GM19468 (cell line): ENCODE measurements around the gene NOD2.

Source experiments
- ATAC-seq: cut with Tn5 transposase; IDR thresholded peaks from one replicate; pipeline ENCODE4 v1.9.1; 2021; ENCODE audit warnings: mild to moderate bottlenecking, moderate library complexity, moderate number of reproducible peaks; ENCODE audit not compliant: unreplicated experiment; ENCODE audit errors: extremely low read depth

Gene NOD2

DNA sequence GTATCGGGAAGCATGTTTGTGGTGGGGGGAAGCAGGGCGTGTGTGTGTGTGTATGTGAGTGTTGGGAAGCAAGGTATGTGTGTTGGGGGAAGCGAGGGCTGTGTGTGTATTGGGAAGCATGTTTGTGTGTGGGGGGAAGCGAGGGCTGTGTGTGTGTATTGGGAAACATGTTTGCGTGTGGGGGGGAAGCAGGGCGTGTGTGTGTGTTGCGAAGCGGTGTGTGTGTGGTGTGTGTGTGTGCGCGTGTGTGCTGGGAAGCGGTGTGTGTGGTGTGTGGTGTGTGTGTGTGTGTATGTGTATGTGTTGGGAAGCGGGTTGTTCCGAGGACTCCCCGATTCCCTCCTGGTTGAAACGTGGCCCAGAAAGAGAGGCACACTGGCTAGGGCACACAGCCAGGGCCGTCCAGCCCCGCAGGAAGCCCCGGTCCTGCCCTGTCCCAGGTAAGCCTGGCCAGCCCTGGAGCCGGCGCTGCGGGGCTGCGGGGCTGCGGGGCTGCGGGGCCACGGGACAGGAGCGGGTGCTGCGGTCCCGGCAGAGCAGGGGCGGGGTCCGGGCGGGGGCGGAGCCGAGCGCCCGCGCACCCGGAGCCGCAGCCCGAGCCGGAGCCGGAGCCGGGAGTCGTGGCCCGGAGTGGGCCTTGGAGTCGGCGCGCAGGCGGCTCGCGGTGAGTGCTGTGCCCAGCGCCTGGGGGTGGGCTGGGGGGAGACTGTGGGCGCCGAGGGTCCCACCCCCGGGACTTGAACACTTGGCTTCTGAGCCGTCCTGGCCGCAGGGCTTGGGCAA lies at the start of gene NOD2:
TSS of gene NOD2 (plus strand) at position 608 of the 783 bp plus-strand sequence. CDS start 5,890 bp downstream, outside the sequence.
- ATAC-seq: no peak

DNA sequence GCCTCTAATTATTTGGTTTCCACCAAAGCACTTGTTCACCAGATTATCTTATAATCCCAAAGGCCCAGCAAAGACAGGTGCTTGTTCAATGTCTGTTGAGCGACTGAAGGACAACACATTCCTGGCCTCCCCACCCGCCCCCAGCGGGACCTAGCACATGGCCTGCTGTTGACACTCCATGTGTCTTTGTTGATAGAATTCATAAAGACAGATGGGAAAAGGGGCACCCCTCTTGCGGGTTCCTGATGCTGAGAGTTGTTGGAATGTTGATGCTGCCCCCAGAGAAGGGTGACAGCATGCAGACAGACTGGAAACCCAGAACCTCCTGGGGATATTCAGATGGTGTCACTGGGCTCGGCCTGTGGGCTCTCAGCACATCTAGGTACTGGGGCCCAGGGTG lies 49.2 kb upstream of the NOD2 start:
- ATAC-seq: no peak

DNA sequence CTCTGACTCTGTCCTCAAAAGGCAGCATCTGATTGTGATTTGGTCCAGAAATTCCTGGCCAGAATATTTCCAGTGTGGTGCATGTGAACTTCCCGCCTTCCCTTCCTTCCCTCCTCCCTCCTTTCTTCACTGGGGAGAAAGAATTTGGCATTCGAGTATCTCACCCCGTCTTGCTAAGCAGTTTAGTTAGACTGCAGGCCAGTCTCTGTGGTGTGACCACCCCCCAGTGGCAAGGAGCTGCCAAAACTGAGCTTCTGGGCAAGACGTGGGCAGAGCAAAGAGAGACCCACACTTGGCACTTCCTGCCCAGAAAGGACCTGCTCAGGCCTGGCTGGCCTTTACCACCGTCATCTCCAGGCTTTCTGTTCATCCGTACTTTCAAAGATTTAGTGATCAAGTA lies 48.7 kb upstream of the NOD2 start:
- ATAC-seq: no peak

DNA sequence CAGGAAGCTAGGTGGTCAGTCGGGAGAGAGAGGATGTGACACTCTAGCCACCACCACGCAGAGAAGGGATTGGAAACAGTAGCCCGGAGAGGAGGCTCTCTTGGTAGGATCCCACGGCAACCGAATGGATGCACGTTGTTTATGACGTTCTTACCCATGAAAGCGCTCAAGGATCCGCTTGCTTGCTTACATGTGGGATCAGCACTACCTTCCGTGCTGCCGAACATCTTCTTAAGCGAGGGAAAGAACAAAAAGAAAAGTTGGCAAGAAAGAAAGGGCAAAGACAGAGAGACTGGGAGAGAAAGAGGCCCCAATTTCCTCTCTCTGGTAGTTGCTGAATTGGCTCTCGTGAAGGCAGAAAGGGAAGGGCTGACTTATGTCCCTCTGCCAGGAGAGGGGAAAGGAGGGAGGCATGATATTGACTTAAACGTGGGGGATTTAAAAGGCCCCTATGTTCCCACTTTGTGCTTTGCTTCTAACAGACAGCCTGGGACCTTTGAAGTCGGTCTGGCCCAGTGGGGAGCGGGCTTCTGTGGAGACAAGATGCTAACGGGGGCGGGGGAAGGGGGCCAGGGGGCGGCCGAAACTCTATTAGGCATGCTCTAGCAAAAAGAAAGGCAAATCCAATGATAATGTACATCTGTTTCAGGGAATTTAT lies 47.7 kb upstream of the NOD2 start:
- no peak for ATAC-seq

DNA sequence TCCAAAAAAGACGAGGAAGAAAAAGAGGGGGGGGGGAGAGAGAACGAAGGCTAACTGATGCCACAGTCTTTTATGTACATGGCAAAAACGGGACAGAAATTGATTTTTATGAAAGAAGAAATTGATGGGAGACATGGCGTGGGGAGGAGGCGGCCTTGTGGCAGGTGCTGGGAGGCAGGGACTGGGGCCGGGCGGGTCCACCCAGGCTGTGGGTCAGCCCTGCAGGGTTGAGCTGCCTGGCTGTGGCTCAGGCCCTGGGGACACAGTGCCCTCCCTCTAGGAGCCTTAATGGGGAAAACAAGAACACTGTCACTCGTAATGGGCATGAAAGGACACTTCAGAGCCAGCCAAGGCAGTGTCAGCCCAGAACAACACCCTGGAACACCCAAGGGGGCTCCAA lies 47.1 kb upstream of the NOD2 start:
- no peak for ATAC-seq

DNA sequence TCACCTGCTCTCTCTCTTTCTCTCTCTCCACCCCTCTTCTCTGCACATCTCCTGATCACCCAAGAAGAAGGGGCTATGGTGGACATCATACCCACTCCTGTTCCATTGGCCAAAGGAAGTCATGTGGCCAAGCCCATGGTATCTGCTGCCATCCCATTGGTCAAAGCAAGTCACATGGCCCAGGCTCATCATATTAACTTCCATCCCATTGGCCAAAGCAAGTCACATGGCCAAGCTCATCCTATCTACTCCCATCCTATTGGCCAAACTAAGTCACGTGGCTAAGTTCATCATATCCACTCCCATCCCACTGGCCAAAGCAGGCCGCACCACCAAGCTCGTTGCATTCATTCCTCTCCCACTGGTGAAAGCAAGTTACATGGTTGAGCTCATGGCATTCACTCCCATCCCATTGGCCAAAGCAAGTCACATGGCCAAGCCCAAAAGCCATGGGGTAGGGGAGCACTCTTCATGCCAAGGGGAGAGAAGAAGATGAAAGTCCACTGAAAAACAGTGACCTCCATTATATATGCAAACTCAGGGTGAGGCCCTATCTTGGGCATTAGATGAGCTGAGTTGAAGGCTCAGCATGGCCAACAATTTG lies 41.5 kb upstream of the NOD2 start:
- ATAC-seq: no peak

DNA sequence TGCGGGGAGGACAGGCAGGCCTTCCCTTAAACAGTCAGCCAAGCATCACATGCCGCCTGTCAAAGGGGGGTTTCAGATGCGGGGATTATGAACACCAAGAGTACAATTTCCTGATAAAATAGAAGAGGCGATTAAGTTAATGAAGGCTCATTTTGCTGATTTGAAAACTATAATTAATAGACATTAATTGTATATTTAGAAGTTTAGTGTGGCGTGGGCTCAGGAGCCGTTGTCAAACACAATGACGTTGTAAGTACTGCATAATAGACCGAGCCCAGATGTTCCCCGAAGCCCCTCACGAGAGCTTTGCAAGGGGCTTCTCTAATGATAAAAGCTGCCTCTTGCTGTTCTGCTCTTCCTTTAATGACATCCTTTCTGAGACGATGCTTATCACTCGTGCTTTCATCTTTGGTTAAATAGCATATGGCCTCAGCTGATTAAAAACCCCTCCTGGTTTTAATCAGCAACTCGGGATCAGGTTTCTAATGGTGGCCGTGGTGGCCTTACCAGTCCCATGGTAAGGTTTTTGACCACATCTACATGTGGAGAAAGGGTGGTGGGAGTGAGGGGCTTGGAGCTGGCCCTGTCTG lies 40.5 kb upstream of the NOD2 start:
- ATAC-seq: no peak

DNA sequence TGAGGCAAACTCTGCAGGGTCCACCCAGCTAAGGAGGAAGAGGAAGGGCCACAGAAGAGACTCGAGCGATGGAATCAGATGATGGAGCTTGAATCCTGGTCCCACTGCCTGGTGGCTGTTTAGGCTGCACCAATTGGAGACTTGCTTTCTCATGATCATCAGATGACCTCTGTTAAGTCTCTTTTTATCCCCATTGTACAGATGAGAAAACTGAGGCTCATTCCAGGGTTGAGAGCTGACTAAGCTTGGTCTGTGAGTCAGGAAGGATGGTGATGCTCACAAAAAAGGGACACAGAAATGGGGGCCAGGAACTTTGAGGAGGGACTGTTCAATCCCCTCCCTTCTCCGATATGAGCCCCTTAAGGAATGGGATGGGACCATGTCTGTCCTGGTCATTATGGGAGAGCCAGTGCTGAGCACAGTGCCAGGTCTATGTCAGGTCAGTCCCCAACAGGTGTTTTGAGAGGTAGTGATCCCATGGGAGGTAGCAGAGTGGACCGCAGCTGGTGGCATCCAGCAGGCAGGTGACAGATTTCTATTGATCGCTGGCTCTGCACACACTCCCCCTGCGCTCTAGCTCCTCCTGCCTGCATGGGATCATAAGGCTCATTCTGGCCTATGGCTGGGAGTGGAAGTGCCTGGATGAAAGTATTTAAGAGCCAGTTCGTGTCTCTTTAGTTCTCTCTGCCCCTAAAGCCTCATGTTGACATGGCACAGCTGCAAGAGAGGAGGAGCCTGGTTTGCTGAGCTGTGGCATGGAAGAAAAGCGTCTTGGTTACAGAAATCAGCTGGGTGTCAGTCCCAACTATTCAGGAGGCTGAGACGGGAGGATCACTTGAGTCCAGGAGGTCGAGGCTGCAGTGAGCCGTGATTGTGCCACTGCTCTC lies 39.5 kb upstream of the NOD2 start:
- no peak for ATAC-seq

DNA sequence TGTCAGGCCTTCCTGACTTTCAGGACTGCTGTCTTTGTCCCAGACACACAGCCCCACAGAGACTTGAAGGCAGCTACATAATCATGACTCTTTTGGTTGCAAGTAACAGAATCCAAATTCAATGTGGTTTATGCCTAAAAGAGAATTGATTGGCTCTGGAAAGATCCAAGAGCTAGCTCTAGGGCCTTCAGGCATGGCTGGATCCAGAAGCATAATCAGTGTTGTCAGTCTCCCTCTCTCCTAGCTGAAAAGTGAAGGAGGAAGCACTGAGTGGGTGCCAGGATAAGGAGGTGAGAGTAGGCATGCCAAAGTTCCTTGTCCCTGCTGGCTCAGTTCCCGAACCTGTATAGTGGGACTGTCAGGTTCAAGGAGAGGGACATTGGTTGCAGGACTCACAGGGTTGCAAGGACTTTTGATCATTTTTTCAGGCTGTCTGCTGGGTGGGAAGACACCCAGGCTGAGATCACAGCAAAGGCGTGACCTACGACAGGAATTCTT lies 37.8 kb upstream of the NOD2 start:
- no peak for ATAC-seq

DNA sequence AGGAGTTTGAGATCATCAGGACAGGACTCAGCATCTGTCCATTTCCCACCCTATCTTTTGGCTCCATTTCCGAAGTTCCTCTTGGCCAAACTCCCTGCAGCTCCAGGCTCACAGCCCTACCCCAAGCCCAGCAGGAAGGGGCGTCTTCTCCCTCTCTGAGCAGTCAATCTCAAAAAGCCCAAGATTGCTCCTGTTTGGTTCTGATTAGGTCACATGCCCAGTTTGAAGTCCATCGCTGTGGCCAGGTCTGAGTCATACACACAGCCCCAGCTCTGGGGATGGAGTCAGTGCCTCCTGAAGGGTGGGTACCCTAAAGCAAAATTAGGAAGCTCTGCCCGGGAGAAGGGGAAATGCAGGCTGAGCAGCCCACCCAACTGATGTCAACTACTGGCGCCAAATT lies 36.2 kb upstream of the NOD2 start:
- no peak for ATAC-seq

DNA sequence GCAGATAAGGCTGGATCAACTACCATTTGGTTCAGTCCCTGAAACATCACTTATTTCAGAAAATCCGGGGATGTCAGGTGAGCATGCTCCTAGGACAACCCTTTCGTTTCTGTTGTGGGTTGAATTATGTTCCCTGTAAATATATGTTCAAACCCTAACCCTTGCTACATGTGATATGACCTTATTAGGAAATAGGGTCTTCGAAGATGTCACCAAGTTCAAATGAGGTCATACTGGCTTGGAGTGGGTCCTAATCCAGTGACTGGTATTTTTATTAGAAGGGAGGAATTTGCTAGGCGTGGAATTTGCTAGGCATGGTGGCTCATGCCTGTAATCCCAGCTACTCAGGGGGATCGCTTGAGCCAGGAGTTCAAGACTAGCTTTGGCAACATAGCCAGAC lies 33.6 kb upstream of the NOD2 start:
- ATAC-seq: no peak

DNA sequence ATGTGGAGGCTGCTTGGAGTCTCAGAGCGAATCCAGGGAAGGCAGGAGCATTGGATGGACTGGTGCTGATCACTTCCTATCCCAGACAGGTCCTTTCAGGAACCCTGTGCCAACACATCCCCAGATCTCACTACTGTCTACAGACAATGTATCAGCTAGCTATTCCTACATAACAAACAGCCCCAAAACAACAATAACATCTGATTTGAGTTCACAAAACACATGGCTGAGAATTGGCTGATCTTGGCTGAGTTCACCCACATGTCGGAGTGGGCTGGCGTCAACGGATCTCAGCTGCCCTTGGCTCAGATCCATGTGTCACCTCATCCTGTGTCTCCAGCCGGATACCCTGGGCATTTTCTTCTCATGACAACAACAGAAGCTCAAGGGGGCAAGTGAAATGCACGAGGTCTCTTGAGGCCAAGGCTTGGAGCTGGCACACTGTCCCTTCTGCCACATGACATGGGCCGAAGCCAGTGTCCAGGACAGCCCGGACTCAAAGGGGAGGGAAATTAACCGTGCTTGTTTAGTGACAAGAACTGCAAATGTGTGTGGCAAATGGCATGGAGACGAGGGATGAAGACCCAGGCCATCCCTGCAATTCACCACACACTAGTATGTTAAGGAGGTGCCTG lies 31.0 kb upstream of the NOD2 start:
- ATAC-seq: no peak

DNA sequence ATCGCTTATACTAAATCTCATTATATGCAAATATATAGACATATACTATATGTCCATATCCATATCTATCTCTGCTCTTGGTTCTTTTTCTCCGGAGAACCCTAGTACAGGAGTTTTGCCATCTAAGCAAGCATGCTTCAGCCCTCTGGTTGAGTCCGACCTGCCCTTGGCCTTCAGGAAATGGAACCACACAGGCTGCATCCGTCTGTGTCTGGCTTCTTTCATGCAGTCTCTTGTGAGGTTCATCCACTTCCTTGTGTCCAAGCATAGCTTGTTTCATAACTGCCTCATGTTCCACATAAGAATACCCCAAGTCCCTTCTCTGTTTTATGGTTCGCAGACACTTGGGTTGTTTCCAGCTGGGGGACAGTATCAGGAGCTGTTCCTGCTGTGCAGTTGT lies 29.1 kb upstream of the NOD2 start:
- ATAC-seq: no peak

DNA sequence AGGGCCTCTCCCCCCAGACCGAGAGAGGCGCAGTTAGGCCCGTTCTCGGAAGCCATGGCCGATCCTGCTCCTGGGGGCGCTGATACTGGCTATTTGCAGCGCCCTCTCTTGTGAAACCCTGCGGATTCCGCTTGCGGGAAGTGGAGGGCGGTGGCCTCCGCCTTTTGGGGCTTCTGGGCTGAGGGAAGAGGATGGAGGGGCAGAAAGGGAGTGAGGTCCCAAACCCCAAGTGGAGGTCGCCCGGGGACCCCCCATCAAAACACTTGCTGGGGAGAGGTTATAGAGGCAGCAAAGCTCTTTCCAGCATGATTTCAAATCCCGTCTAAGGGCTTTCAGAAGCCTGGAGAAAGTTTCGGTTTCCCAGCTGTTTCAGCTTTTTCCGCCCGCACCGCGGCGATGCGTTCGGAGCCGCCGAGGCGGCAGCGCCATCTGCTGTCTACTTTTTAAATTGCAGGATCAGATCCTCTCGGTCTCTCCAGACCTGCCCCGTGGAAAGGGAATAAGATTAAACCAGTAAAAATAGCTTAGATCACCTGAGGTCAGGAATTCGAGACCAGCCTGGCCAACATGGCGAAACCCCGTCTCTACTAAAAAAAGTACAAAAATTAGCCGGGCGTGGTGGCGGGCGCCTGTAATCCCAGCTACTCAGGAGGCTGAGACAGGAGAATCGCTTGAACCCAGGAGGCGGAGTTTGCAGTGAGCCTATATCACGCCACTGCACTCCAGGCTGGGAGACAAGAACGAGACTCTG lies 28.1 kb upstream of the NOD2 start:
- ATAC-seq: peak; percentile 26

DNA sequence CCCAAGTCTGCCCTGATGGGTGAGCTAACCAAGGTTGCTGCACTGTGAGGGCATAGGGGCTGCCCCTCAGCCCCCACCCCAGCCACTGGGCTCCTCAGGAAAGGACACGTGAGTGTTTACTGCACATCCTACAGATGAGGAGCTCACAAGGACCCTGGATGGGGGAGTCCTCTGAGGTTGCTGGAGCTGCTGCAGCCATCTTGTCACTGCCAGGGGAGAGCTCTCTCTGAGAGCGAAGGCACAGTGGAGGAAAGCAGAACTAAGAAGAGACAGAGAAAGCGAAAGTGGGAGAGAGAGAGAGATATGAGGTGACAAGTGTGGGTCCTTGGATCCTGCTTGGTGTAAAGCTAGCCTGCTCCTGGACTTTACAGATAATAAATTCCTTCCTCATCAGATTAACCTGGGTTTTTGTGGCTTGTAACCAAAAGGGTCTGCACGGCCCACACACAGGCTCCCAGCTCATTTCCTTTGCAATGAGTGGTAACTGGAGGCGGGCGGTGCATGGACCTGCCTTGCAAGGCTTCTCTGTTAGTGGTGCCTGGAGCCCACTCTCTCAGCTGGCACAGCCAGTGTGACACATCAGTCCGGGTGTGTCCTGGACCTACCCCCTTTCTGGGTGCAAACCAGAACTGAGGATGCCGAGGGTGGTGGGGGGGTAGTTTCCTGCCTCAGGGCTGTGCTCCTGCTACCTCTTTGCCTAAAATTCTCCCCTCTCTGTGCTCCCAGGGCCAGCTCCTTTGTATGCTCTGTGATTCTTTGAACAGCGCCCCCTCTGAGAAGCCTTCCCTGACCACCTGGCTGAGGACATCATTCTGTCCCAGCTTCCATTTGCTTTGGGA lies 26.5 kb upstream of the NOD2 start:
- peak; percentile 40 for ATAC-seq

DNA sequence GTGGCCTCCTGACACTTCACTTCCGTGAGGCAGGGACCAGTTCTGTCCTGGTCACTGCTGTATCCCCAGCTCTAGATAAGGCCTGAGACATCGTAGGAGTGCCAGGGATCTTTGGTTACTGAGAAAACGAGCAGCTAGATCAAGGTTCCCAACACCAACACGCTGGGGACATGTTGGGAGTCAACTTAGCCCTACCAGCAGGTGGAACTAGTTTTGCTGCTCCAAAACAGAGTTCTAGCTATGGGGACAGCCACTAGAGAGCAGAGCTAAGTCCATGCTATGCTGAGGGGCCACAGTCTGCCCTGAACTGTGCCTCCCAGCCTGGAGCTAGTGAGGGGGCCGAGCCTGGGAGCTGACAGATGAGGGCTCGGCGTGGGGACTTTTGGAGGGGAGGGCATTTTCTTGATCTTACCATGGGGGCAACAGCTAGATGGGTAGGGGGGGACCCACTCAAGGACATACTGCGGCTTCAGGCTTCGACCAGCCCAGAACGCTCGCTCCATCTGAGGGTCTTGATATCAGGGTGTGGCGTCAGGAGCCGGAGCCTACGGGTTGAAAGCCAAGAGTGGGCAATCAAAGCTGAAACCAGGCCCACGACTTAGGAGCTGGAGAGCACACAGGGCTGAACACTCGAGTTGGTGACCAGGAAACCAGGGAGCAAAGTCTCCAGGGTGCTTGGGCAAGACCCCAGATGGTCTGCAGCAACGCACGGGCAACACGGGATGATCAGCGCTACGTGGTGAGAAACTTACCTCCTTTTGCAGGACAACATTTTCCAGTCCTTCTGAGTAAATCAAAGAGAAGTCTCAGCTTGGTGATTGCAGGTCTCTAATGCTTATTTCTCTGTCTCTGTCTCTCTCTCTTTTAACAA lies 25.7 kb upstream of the NOD2 start:
- ATAC-seq: no peak

DNA sequence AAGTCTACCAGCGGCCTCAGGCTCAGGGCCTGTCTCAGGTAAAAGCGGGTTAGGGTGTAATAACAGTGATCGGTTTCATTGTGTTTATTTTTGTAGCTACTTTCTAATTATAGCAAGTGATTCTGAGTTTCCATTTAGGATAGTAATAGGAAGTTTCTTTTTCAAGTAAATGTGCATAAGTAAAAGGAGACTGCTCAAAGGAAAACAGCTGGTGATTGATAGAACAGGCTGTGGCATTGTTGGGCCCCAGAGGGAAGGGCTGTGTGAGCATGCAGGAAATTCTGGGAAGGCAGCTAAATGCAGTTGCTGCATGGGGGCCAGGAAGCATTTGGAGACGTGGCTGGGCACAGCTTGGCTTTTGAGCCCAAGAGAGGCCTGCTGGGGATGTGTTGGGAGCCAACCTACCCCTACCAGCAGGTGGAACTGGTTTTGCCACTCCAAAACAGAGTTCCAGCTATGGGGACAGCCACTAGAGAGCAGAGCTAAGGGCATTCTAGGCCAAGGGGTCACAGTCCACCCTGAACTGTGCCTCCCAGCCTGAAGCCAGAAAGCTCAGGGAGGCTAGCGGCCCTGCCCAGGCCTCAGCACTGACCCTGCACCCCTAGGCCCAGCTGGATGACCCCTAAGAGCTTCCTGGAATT lies 24.9 kb upstream of the NOD2 start:
- no peak for ATAC-seq
